ENCODE measurements around the gene RPS6KC1. TPM values are rescaled to one million over a fixed set of nuclear protein-coding genes. Genes with fewer than 3 reads are reported as not detected.
A peak's percentile ranks its signal among the peaks of the same experiment; 100 is the strongest.

RPS6KC1 gene
- total and polyA plus RNA-seq, 3 donors from 2014 or later = 32.2 to 60.2 (median 55.5) TPM

- Histone ChIP-seq H3K4me1 (no peaks in the 10 kb centered on the region), H3K27me3 (no peaks in the 10 kb centered on the region), H3K27ac (no peak overlapping the region), H3K9me3 (no peaks in the 10 kb centered on the region), H3K36me3 (ENCODE audit: low read depth, missing control alignments) (no peaks in the 10 kb centered on the region), H3K4me3 (no peak overlapping the region)
- intact Hi-C loops (cut with DNase I; ENCODE audit: low total_unique reads) = no loop called here
- 71 to 78% methylated on average over 4 of the region's 4 CpGs for WGBS, 2 donors
- TF ChIP-seq CTCF (IDR thresholded peaks at IDR 0.05) (no peak), POLR2A (IDR thresholded peaks at IDR 0.05) (no peak)
- no peak for DNase-seq
Observed at GRCh38 chr1:213221209-213221608, 170.2 kb downstream of the RPS6KC1 start.

GRCh38 chr1:213227458-213227857 lies 176.4 kb downstream of the RPS6KC1 start:
- H3K4me3 ChIP-seq = no peak overlapping the region
- H3K36me3 ChIP-seq (ENCODE audit: low read depth, missing control alignments) = no peaks in the 10 kb centered on the region
- no peaks in the 10 kb centered on the region for H3K27me3 ChIP-seq
- no peak for DNase-seq
- H3K9me3 ChIP-seq = no peaks in the 10 kb centered on the region
- TF ChIP-seq CTCF (IDR thresholded peaks at IDR 0.05) (no peak), POLR2A (IDR thresholded peaks at IDR 0.05) (no peak)
- no peak overlapping the region for H3K27ac ChIP-seq
- WGBS, 2 donors = 84 to 92% methylated on average over 2 of the region's 2 CpGs
- no peaks in the 10 kb centered on the region for H3K4me1 ChIP-seq
- intact Hi-C loops (cut with DNase I; ENCODE audit: low total_unique reads) = no loop called here

- no peaks in the 10 kb centered on the region for H3K36me3 ChIP-seq (ENCODE audit: low read depth, missing control alignments)
- H3K4me1 ChIP-seq = no peaks in the 10 kb centered on the region
- intact Hi-C loops (cut with DNase I; ENCODE audit: low total_unique reads) = no loop called here
- DNase-seq = no peak
- H3K4me3 ChIP-seq = no peak overlapping the region
- WGBS, 2 donors = 72 to 74% methylated on average over 4 of the region's 4 CpGs
- no peak for TF ChIP-seq POLR2A (IDR thresholded peaks at IDR 0.05)
- TF ChIP-seq CTCF (IDR thresholded peaks at IDR 0.05) = no peak
- H3K27ac ChIP-seq = no peak overlapping the region
- no peaks in the 10 kb centered on the region for H3K27me3 ChIP-seq
- no peaks in the 10 kb centered on the region for H3K9me3 ChIP-seq
Observed at GRCh38 chr1:213231795-213232231, 180.8 kb downstream of the RPS6KC1 start.

GRCh38 chr1:213242883-213243282 lies 191.8 kb downstream of the RPS6KC1 start:
- no peaks in the 10 kb centered on the region for H3K27me3 ChIP-seq
- H3K27ac ChIP-seq = no peak overlapping the region
- no peak for TF ChIP-seq POLR2A (IDR thresholded peaks at IDR 0.05)
- TF ChIP-seq CTCF (IDR thresholded peaks at IDR 0.05) = no peak
- H3K9me3 ChIP-seq = no peaks in the 10 kb centered on the region
- 75 to 96% methylated on average over 1 of the region's 1 CpG for WGBS, 2 donors
- no peak for DNase-seq
- H3K4me3 ChIP-seq = no peak overlapping the region
- intact Hi-C loops (cut with DNase I; ENCODE audit: low total_unique reads) = no loop called here
- H3K4me1 ChIP-seq = no peaks in the 10 kb centered on the region
- no peaks in the 10 kb centered on the region for H3K36me3 ChIP-seq (ENCODE audit: low read depth, missing control alignments)

GRCh38 chr1:213244664-213245091 lies 193.6 kb downstream of the RPS6KC1 start:
- Histone ChIP-seq H3K36me3 (ENCODE audit: low read depth, missing control alignments) (no peaks in the 10 kb centered on the region), H3K4me3 (no peak overlapping the region), H3K27me3 (no peaks in the 10 kb centered on the region), H3K9me3 (no peaks in the 10 kb centered on the region), H3K4me1 (no peaks in the 10 kb centered on the region), H3K27ac (no peak overlapping the region)
- DNase-seq = no peak
- TF ChIP-seq POLR2A (IDR thresholded peaks at IDR 0.05) = no peak
- TF ChIP-seq CTCF (IDR thresholded peaks at IDR 0.05) = peak; percentile 66 to 91 (median 82)
- intact Hi-C loops (cut with DNase I; ENCODE audit: low total_unique reads) = no loop called here
- WGBS, 2 donors = 52% methylated on average over 3 of the region's 3 CpGs
